ENCODE results near the gene KCNAB2. TPM values are rescaled to one million over a fixed set of nuclear protein-coding genes. Genes with fewer than 3 reads are reported as not detected.

The KCNAB2 gene
- total RNA-seq, 1 donor from 2014 or later, result 7.2 TPM

DNA sequence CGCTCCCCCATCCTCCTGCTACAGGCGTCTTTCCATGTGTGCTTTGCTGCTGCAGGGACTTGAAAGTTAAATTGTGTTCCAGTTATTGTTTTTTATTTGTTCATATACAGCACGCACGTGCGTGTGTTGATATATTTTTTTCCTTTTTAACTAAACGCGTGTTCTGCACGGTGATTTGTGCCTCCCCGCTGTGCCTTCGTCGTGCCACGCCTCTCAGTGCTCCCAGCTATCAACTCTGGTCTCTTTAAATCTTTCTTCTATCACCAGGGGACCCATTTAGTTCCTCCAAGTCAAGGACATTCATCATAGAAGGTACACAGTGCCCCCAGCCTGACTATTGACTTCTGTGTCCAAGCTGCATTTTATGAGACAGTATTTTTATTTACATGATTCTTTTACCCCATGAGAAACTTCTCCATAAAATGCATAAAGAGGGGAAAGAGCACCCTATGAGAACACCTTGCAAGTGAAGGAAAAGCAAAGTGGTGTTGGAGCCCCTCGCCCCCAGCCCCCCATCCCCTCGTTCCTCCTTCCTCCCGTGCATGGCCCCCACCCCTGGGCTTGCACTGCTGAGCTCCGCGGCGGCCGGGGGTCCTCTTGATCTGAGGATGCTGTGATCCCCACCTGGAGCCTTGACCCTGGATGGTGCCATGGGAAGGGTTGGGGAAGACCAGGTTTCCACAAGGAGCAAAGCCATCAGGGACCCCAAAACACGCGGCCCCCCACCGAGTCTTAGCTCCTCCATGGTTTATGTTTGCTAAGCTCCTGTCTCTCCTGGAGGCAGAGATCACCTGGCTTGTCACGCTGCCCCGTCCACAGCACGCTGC, 45.5 kb downstream of the KCNAB2 start:
- no peak overlapping the region for H3K4me3 Mint-ChIP-seq
- no peak for DNase-seq (ENCODE audit: extremely low spot score, unreplicated experiment)
- TF ChIP-seq, protein P1, sequence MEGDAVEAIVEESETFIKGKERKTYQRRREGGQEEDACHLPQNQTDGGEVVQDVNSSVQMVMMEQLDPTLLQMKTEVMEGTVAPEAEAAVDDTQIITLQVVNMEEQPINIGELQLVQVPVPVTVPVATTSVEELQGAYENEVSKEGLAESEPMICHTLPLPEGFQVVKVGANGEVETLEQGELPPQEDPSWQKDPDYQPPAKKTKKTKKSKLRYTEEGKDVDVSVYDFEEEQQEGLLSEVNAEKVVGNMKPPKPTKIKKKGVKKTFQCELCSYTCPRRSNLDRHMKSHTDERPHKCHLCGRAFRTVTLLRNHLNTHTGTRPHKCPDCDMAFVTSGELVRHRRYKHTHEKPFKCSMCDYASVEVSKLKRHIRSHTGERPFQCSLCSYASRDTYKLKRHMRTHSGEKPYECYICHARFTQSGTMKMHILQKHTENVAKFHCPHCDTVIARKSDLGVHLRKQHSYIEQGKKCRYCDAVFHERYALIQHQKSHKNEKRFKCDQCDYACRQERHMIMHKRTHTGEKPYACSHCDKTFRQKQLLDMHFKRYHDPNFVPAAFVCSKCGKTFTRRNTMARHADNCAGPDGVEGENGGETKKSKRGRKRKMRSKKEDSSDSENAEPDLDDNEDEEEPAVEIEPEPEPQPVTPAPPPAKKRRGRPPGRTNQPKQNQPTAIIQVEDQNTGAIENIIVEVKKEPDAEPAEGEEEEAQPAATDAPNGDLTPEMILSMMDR (conservative IDR thresholded peaks at IDR 0.05), result no peak
- H3K27me3 Mint-ChIP-seq, result peaks cover 7% of the 10 kb centered on the region
- H3K4me1 Mint-ChIP-seq (ENCODE audit: unreplicated experiment), result peaks cover 16% of the 10 kb centered on the region
- H3K36me3 Mint-ChIP-seq, result no peaks in the 10 kb centered on the region
- no peak overlapping the region for H3K27ac Mint-ChIP-seq
- H3K9me3 Mint-ChIP-seq, result no peaks in the 10 kb centered on the region

DNA sequence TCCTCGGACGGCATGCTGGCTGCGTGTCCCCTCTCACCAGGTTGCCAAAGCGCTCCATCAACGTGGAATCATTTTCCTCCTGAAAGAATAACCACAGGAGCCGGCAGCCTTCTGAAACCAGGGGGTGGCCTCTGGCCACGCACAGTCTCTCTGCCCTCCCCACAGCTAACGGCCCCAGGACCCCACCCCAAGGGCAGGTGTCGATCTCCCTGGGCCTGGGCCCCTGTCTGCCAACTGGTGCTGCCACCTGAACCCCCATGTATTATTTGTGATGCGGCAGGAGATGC, 46.1 kb downstream of the KCNAB2 start:
- Mint-ChIP-seq H3K4me1 (ENCODE audit: unreplicated experiment) (peaks cover 14% of the 10 kb centered on the region), H3K4me3 (no peak overlapping the region), H3K36me3 (no peaks in the 10 kb centered on the region), H3K27ac (no peak overlapping the region), H3K9me3 (no peaks in the 10 kb centered on the region), H3K27me3 (peaks cover 7% of the 10 kb centered on the region)
- DNase-seq (ENCODE audit: extremely low spot score, unreplicated experiment), result no peak
- TF ChIP-seq, protein P1 (conservative IDR thresholded peaks at IDR 0.05), result no peak

DNA sequence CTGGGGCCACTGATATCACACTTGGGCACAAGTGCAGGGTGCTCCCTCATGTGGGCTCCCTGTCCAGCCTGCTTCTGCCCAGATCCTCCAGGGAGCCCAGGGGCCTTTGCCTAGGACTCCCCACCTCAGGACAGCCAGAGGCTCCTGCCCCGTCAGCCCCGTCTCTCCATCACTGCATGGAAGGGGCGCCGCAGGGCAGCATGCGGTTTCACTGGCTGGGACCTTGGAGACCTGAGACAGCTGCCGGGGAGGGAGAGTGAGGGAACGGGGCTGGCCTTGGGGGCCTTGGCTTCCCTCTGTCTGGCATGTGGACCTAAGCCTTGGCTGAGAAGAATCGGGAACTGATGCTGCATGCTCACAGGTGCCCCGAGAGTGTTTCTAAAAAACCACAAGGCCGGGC, 46.5 kb downstream of the KCNAB2 start:
- no peak overlapping the region for H3K27ac Mint-ChIP-seq
- TF ChIP-seq, protein P1 (conservative IDR thresholded peaks at IDR 0.05), result no peak
- H3K9me3 Mint-ChIP-seq, result no peaks in the 10 kb centered on the region
- peaks cover 7% of the 10 kb centered on the region for H3K27me3 Mint-ChIP-seq
- H3K4me3 Mint-ChIP-seq, result no peak overlapping the region
- no peaks in the 10 kb centered on the region for H3K36me3 Mint-ChIP-seq
- DNase-seq (ENCODE audit: extremely low spot score, unreplicated experiment), result no peak
- peaks cover 10% of the 10 kb centered on the region for H3K4me1 Mint-ChIP-seq (ENCODE audit: unreplicated experiment)

DNA sequence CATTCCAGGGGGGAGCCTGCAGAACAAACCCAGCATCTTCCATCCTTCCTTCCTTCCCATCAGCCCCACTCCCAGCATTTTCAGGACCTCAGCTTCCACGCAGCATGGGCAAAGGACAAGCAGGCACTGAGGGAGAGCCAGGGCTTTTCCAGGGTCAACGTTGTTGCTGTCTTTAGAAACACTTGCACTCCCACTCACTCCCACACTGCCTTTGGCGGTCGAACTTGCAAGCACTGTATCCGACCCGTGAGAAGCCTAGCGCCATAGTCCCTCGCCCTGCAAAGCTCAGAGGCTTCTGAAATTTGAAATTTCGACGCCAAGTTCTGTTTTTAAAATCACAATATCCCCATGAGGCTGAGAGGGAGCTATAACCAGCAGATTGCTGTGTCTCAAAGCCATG, 47.4 kb downstream of the KCNAB2 start:
- Mint-ChIP-seq H3K36me3 (no peaks in the 10 kb centered on the region), H3K4me3 (no peak overlapping the region), H3K4me1 (ENCODE audit: unreplicated experiment) (peaks cover 16% of the 10 kb centered on the region), H3K27me3 (peaks cover 7% of the 10 kb centered on the region), H3K9me3 (no peaks in the 10 kb centered on the region), H3K27ac (no peak overlapping the region)
- no peak for DNase-seq (ENCODE audit: extremely low spot score, unreplicated experiment)
- TF ChIP-seq, protein P1 (conservative IDR thresholded peaks at IDR 0.05), result no peak

DNA sequence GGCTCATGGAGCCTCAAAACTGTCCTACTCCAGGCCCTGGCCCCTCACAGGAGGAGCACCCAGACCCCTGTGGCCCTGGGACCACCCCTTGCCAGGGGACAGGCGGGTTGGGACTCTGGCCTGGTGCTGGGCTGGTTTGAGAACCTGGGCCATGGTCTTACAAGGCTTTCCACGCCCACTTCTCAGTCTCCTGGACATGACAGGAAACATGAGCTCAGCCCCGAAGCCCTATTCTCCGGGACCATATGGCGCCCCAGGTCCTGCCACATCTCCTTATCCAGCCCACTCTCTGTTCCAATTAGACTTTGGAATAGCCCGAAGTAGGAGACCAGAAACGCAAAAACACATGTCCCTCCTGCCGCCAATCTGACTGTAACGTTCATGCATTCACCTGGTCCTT, 47.9 kb downstream of the KCNAB2 start:
- H3K36me3 Mint-ChIP-seq, result no peaks in the 10 kb centered on the region
- H3K4me3 Mint-ChIP-seq, result no peak overlapping the region
- peaks cover 19% of the 10 kb centered on the region for H3K4me1 Mint-ChIP-seq (ENCODE audit: unreplicated experiment)
- no peak for DNase-seq (ENCODE audit: extremely low spot score, unreplicated experiment)
- H3K9me3 Mint-ChIP-seq, result no peaks in the 10 kb centered on the region
- TF ChIP-seq, protein P1 (conservative IDR thresholded peaks at IDR 0.05), result no peak
- H3K27ac Mint-ChIP-seq, result no peak overlapping the region
- peaks cover 7% of the 10 kb centered on the region for H3K27me3 Mint-ChIP-seq

All from type B pancreatic cell (in vitro differentiated cells).